Measurements from ENCODE around the gene PLA2R1.

PLA2R1 gene

GRCh38 chr2:160033732-160034392 is 28.6 kb downstream of the PLA2R1 start:
- no peak for DNase-seq (ENCODE audit: low read depth in 2 of 2, low spot score in 1 of 2)

- no peak for DNase-seq (ENCODE audit: low read depth in 2 of 2, low spot score in 1 of 2)
Observed at GRCh38 chr2:160029270-160029628, 33.2 kb downstream of the PLA2R1 start.

GRCh38 chr2:160028431-160029269 is 33.8 kb downstream of the PLA2R1 start:
- DNase-seq (ENCODE audit: low read depth in 2 of 2, low spot score in 1 of 2): no peak

GRCh38 chr2:160022162-160022561 is 40.3 kb downstream of the PLA2R1 start:
- no peak for DNase-seq (ENCODE audit: low read depth in 2 of 2, low spot score in 1 of 2)

GRCh38 chr2:160019374-160020090 is 42.9 kb downstream of the PLA2R1 start:
- DNase-seq (ENCODE audit: low read depth in 2 of 2, low spot score in 1 of 2): no peak

- DNase-seq (ENCODE audit: low read depth in 2 of 2, low spot score in 1 of 2): no peak
Observed at GRCh38 chr2:160015746-160016145, 46.7 kb downstream of the PLA2R1 start.

GRCh38 chr2:160014227-160014626 is 48.2 kb downstream of the PLA2R1 start:
- no peak for DNase-seq (ENCODE audit: low read depth in 2 of 2, low spot score in 1 of 2)

GRCh38 chr2:160010361-160011145 is 51.9 kb downstream of the PLA2R1 start:
- no peak for DNase-seq (ENCODE audit: low read depth in 2 of 2, low spot score in 1 of 2)

GRCh38 chr2:160007111-160007510 is 55.3 kb downstream of the PLA2R1 start:
- no peak for DNase-seq (ENCODE audit: low read depth in 2 of 2, low spot score in 1 of 2)

GRCh38 chr2:160006475-160006874 is 55.9 kb downstream of the PLA2R1 start:
- no peak for DNase-seq (ENCODE audit: low read depth in 2 of 2, low spot score in 1 of 2)

- DNase-seq (ENCODE audit: low read depth in 2 of 2, low spot score in 1 of 2): no peak
Observed at GRCh38 chr2:160005908-160006307, 56.5 kb downstream of the PLA2R1 start.

GRCh38 chr2:160005476-160005875 is 56.9 kb downstream of the PLA2R1 start:
- no peak for DNase-seq (ENCODE audit: low read depth in 2 of 2, low spot score in 1 of 2)

GRCh38 chr2:159998961-159999360 is 63.5 kb downstream of the PLA2R1 start:
- DNase-seq (ENCODE audit: low read depth in 2 of 2, low spot score in 1 of 2): no peak

GRCh38 chr2:159998243-159998642 is 64.2 kb downstream of the PLA2R1 start:
- DNase-seq (ENCODE audit: low read depth in 2 of 2, low spot score in 1 of 2): no peak

- no peak for DNase-seq (ENCODE audit: low read depth in 2 of 2, low spot score in 1 of 2)
Observed at GRCh38 chr2:159996792-159997546, 65.4 kb downstream of the PLA2R1 start.

- DNase-seq (ENCODE audit: low read depth in 2 of 2, low spot score in 1 of 2): no peak
Observed at GRCh38 chr2:159995038-159995437, 67.4 kb downstream of the PLA2R1 start.

- DNase-seq (ENCODE audit: low read depth in 2 of 2, low spot score in 1 of 2): no peak
Observed at GRCh38 chr2:159989249-159989648, 73.2 kb downstream of the PLA2R1 start.

- DNase-seq (ENCODE audit: low read depth in 2 of 2, low spot score in 1 of 2): no peak
Observed at GRCh38 chr2:159988412-159988970, 73.9 kb downstream of the PLA2R1 start.

GRCh38 chr2:159987181-159987580 is 75.2 kb downstream of the PLA2R1 start:
- no peak for DNase-seq (ENCODE audit: low read depth in 2 of 2, low spot score in 1 of 2)

- no peak for DNase-seq (ENCODE audit: low read depth in 2 of 2, low spot score in 1 of 2)
Observed at GRCh38 chr2:159985656-159986055, 76.8 kb downstream of the PLA2R1 start.

Data from stimulated activated CD8-positive, alpha-beta memory T cell treated with anti-CD3 and anti-CD28 coated beads, Interleukin-4, amount 100 ng/mL, for 4 hours (primary cell).